Uterus (tissue), 4 donors: Measurements from ENCODE around the gene P4HA2. TPM values are rescaled to one million over a fixed set of nuclear protein-coding genes. Genes with fewer than 3 reads are reported as not detected.
A peak's percentile ranks its signal among the peaks of the same experiment; 100 is the strongest.

Source experiments
- DNase-seq, 2 donors: peaks; one replicate each; pipeline ENCODE4 v3.0.0-alpha.2; 2019 to 2020
- H3K27ac ChIP-seq, 2 donors: fragments of 200-600 bp; sonication (generic); 1 replicate in 1 of 2; 2 replicates in 1 of 2; pipeline ENCODE4 v1.5.1; 2016 to 2018
- H3K27me3 ChIP-seq, 2 donors: fragments of 200-600 bp; sonication (generic); one replicate each; pipeline ENCODE4 v1.5.1; 2018 to 2019; ENCODE audit warnings: control low read depth in 1 of 2
- H3K36me3 ChIP-seq, 2 donors: fragments of 200-600 bp; sonication (generic); one replicate each; pipeline ENCODE4 v1.5.1; 2019; ENCODE audit warnings: control low read depth in 1 of 2
- H3K4me1 ChIP-seq, 2 donors: fragments of 200-600 bp; sonication (generic); one replicate each; pipeline ENCODE4 v1.5.1; 2018 to 2019; ENCODE audit warnings: control low read depth in 1 of 2
- H3K4me3 ChIP-seq, 2 donors: fragments of 200-600 bp; sonication (generic); 1 replicate in 1 of 2; 2 replicates in 1 of 2; pipeline ENCODE4 v1.5.1; 2018 to 2019; ENCODE audit warnings: mild to moderate bottlenecking in 1 of 2
- H3K9me3 ChIP-seq, 2 donors: fragments of 200-600 bp; sonication (generic); one replicate each; pipeline ENCODE4 v1.5.1; 2019; ENCODE audit warnings: control low read depth in 1 of 2
- CTCF ChIP-seq, 4 experiments: fragments of 200-600 bp in 2 of 4; fragments of 450-650 bp in 2 of 4; sonication (generic) in 2 of 4; IDR thresholded peaks; one replicate each; pipeline ENCODE4 v1.5.1; 2016 to 2019; ENCODE audit warnings: antibody characterized with exemption in 4 of 4, mild to moderate bottlenecking in 2 of 4, moderate library complexity in 1 of 4
- POLR2A ChIP-seq, 2 donors: fragments of 450-650 bp; IDR thresholded peaks; one replicate each; pipeline ENCODE4 v1.6.1; 2016; ENCODE audit warnings: antibody characterized with exemption in 2 of 2, mild to moderate bottlenecking in 1 of 2, moderate library complexity in 1 of 2
- intact Hi-C: fragments of 100-400 bp; cut with DNase I; formaldehyde crosslinking; loops from one replicate; pipeline ENCODE4 v1.15.1; 2023; ENCODE audit warnings: low total_unique reads
- total RNA-seq, 4 donors: library from RNA; depleted of rRNA in 3 of 4; stranded (reverse); fragments of >200 nt in 3 of 4; gene quantifications; one replicate each; pipeline versions ENCODE4 v1.1.0 to v1.2.4, GENCODE V29; 2014 to 2023
- donor health status: DM: yes; HTN: yes; CAD: no.

Gene P4HA2
- total RNA-seq, 4 donors from 2014 or later, result 19.4 to 112 (median 85.2) TPM

- no peaks in the 10 kb centered on the region for H3K9me3 ChIP-seq
- TF ChIP-seq POLR2A (IDR thresholded peaks at IDR 0.05) (no peak), CTCF (IDR thresholded peaks at IDR 0.05) (peak; percentile 64 to 88 (median 79))
- no peak overlapping the region for H3K4me3 ChIP-seq
- H3K4me1 ChIP-seq, result peaks cover 0 to 18% of the 10 kb centered on the region in 2 donors
- peak; percentile 60 to 67 for DNase-seq
- H3K27me3 ChIP-seq, result no peaks in the 10 kb centered on the region
- peak overlapping the region; percentile 43 to 50 for H3K27ac ChIP-seq
- intact Hi-C loops, result no loop called here
- H3K36me3 ChIP-seq, result no peaks in the 10 kb centered on the region
Observed at GRCh38 chr5:132272311-132273210, 44.9 kb upstream of the P4HA2 start.

- peak overlapping the region in 1 of 2 donors; percentile 9 for H3K27ac ChIP-seq
- H3K36me3 ChIP-seq, result no peaks in the 10 kb centered on the region
- peaks cover 0 to 23% of the 10 kb centered on the region in 2 donors for H3K4me1 ChIP-seq
- DNase-seq, result no peak
- H3K4me3 ChIP-seq, result no peak overlapping the region
- no peaks in the 10 kb centered on the region for H3K27me3 ChIP-seq
- intact Hi-C loops, result no loop called here
- TF ChIP-seq POLR2A (IDR thresholded peaks at IDR 0.05) (no peak), CTCF (IDR thresholded peaks at IDR 0.05) (no peak)
- no peaks in the 10 kb centered on the region for H3K9me3 ChIP-seq
Observed at GRCh38 chr5:132271251-132272246, 43.9 kb upstream of the P4HA2 start.

- Histone ChIP-seq H3K27ac (peak overlapping the region; percentile 9 to 48), H3K36me3 (no peaks in the 10 kb centered on the region), H3K4me1 (peaks cover 5 to 29% of the 10 kb centered on the region in 2 donors), H3K9me3 (no peaks in the 10 kb centered on the region), H3K27me3 (no peaks in the 10 kb centered on the region), H3K4me3 (no peak overlapping the region)
- intact Hi-C loops, result no loop called here
- TF ChIP-seq POLR2A (IDR thresholded peaks at IDR 0.05), result no peak
- TF ChIP-seq CTCF (IDR thresholded peaks at IDR 0.05), result no peak
- DNase-seq, result no peak
Observed at GRCh38 chr5:132270706-132271105, 43.1 kb upstream of the P4HA2 start.

- no peaks in the 10 kb centered on the region for H3K36me3 ChIP-seq
- H3K4me1 ChIP-seq, result peaks cover 8 to 33% of the 10 kb centered on the region in 2 donors
- intact Hi-C loops, result no loop called here
Observed at GRCh38 chr5:132270335-132270665, 42.6 kb upstream of the P4HA2 start.

More at GRCh38 chr5:132270335-132270665, 42.6 kb upstream of the P4HA2 start:
- Histone ChIP-seq H3K4me3 (no peak overlapping the region), H3K27me3 (no peaks in the 10 kb centered on the region), H3K27ac (peak overlapping the region; percentile 9 to 48), H3K9me3 (no peaks in the 10 kb centered on the region)
- no peak for TF ChIP-seq CTCF (IDR thresholded peaks at IDR 0.05)
- no peak for DNase-seq
